ENCODE results near the gene PLTP.

- TF ChIP-seq, protein P1, sequence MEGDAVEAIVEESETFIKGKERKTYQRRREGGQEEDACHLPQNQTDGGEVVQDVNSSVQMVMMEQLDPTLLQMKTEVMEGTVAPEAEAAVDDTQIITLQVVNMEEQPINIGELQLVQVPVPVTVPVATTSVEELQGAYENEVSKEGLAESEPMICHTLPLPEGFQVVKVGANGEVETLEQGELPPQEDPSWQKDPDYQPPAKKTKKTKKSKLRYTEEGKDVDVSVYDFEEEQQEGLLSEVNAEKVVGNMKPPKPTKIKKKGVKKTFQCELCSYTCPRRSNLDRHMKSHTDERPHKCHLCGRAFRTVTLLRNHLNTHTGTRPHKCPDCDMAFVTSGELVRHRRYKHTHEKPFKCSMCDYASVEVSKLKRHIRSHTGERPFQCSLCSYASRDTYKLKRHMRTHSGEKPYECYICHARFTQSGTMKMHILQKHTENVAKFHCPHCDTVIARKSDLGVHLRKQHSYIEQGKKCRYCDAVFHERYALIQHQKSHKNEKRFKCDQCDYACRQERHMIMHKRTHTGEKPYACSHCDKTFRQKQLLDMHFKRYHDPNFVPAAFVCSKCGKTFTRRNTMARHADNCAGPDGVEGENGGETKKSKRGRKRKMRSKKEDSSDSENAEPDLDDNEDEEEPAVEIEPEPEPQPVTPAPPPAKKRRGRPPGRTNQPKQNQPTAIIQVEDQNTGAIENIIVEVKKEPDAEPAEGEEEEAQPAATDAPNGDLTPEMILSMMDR (IDR thresholded peaks at IDR 0.05), result no peak
- TF ChIP-seq POLR2A (IDR thresholded peaks at IDR 0.05), result no peak
- no peak for TF ChIP-seq POLR2AphosphoS5 (IDR thresholded peaks at IDR 0.05)
- TF ChIP-seq EP300 (IDR thresholded peaks at IDR 0.05), result no peak
These were observed 24.6 kb downstream of the PLTP start, which contains the start of gene SPATA25 for GRCh38 chr20:45887346-45887715.

Measured in suprapubic skin (tissue), 4 donors.